ENCODE results near the gene PXN.

Gene PXN

DNA sequence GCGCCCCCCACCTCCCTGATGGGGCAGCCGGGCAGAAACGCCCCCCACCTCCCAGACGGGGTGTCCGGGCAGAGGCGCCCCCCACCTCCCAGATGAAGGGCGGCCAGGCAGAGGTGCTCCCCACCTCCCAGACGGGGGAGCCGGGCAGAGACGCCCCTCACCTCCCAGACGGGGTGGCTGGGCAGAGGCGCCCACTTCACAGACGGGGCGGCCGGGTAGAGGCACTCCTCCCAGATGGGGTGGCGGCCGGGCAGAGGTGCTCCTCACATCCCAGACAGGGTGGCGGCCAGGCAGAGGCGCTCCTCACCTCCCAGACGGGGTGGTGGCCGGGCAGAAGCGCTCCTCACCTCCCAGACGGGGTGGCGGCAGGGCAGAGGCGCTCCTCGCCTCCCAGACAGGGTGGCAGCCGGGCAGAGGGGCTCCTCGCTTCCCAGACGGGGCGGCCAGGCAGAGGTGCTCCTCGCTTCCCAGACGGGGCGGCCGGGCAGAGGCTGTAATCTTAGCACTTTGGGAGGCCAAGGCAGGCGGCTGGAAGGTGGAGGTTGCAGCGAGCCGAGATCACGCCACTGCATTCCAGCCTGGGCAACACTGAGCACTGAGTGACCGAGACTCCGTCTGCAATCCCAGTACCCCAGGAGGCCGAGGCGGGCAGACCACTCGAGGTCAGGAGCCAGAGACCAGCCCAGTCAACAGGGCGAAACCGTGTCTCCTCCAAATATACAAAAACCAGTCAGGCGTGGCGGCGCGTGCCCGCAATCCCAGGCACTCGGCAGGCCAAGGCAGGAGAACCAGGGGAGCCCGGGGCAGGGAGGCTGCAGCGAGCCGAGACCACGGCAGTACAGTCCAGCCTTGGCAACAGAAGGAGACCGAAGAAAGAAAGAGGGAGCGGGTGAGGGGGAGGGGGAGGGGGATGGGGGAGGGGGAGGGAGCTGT, 12.9 kb upstream of the PXN start:
- H3K36me3 ChIP-seq (ENCODE audit: insufficient read depth, low read length), result no peaks in the 10 kb centered on the region
- H3K4me3 ChIP-seq (ENCODE audit: low read length), result no peak overlapping the region
- no peak overlapping the region for H3K4me2 ChIP-seq (ENCODE audit: low read length)
- H3K9me3 ChIP-seq (replicated peaks; ENCODE audit: low read length), result no peaks in the 10 kb centered on the region
- H3K4me1 ChIP-seq (ENCODE audit: control insufficient read depth, insufficient read depth, low read length), result peaks cover 4% of the 10 kb centered on the region
- no peak overlapping the region for H3K9ac ChIP-seq (ENCODE audit: low read depth, low read length)
- H3K27me3 ChIP-seq (ENCODE audit: control insufficient read depth, insufficient read depth, low read length), result no peaks in the 10 kb centered on the region

DNA sequence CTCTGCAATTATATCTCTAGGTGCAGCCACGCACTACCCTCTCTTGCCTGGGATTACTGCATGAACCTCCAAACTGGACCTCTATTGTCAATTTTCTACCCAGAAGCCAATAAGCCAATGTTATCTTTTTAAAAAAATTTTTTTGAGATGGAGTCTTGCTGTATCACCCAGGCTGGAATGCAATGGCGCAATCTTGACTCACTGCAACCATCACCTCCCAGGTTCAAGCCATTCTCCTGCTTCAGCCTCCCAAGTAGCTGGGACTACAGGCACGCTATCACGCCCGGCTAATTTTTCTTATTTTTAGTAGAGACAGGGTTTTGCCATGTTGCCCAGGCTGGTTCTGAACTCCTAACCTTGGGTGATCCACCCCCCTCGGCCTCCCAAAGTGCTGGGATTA, 11.2 kb upstream of the PXN start:
- Histone ChIP-seq H3K9me3 (replicated peaks; ENCODE audit: low read length) (no peaks in the 10 kb centered on the region), H3K36me3 (ENCODE audit: insufficient read depth, low read length) (no peaks in the 10 kb centered on the region), H3K4me3 (ENCODE audit: low read length) (no peak overlapping the region), H3K4me1 (ENCODE audit: control insufficient read depth, insufficient read depth, low read length) (peaks cover 4% of the 10 kb centered on the region), H3K27me3 (ENCODE audit: control insufficient read depth, insufficient read depth, low read length) (no peaks in the 10 kb centered on the region), H3K4me2 (ENCODE audit: low read length) (no peak overlapping the region), H3K9ac (ENCODE audit: low read depth, low read length) (no peak overlapping the region)

DNA sequence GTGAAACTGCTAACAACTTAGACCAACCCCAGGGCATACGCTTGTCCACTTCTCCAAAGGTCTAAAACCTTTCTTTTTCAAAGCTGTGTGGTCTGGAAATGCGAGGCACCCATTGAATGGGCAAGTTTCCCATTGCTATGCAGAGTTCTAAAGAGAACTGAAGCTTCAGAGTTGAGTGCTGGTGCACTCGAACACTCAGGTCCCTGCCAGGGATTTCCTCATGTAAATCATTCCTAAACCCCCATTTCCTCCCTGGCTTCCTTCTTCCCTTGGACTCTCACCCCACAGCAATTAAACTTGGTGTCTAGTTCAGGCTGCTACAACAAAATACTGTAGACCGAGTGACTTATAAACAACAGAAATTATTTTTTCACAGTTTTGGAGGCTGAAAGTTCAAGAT, 2.2 kb upstream of the PXN start:
- peaks cover 8% of the 10 kb centered on the region for H3K4me1 ChIP-seq (ENCODE audit: control insufficient read depth, insufficient read depth, low read length)

DNA sequence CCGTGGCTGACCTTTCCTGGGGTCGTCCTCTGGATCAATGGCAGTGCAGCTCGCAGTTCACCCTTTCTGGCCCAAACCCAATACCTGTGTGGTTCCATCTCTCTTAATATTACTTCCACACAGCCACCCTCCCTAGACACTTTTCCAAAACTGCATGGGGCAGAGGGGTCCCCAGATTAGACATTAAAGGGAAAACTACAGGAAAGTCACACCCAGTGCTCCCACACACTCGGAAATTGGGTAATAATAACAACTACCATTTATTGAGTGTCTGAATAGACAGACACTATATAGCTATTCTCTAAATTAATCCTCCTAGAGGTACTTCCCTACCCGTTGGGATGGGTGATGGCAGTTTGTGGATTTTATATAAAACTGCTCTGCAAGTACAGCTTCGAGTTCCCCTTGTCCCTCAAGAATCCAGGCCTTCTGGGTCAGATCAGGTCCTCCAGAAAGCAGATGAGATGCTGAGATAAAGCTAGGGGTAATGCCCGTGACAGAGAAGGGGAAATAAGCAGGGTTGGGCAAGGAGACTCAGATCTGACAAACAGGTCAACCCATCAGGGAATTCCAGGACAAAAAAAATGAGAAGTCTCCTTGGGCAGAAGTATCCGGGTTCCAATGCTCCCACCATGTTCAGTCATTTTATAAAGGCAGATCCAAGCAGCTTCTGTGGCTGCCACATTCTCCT, 795 bp upstream of the PXN start:
- H3K4me3 ChIP-seq (ENCODE audit: low read length), result no peak overlapping the region
- H3K4me1 ChIP-seq (ENCODE audit: control insufficient read depth, insufficient read depth, low read length), result peaks cover 22% of the 10 kb centered on the region
- no peaks in the 10 kb centered on the region for H3K9me3 ChIP-seq (replicated peaks; ENCODE audit: low read length)
- no peak overlapping the region for H3K9ac ChIP-seq (ENCODE audit: low read depth, low read length)
- H3K4me2 ChIP-seq (ENCODE audit: low read length), result no peak overlapping the region
- peaks cover 33% of the 10 kb centered on the region for H3K36me3 ChIP-seq (ENCODE audit: insufficient read depth, low read length)
- no peaks in the 10 kb centered on the region for H3K27me3 ChIP-seq (ENCODE audit: control insufficient read depth, insufficient read depth, low read length)

More for the DNA sequence above, 2.2 kb upstream of the PXN start:
- H3K27me3 ChIP-seq (ENCODE audit: control insufficient read depth, insufficient read depth, low read length), result no peaks in the 10 kb centered on the region
- H3K4me2 ChIP-seq (ENCODE audit: low read length), result no peak overlapping the region
- H3K9me3 ChIP-seq (replicated peaks; ENCODE audit: low read length), result no peaks in the 10 kb centered on the region
- H3K9ac ChIP-seq (ENCODE audit: low read depth, low read length), result no peak overlapping the region
- H3K36me3 ChIP-seq (ENCODE audit: insufficient read depth, low read length), result peaks cover 22% of the 10 kb centered on the region
- H3K4me3 ChIP-seq (ENCODE audit: low read length), result no peak overlapping the region

DNA sequence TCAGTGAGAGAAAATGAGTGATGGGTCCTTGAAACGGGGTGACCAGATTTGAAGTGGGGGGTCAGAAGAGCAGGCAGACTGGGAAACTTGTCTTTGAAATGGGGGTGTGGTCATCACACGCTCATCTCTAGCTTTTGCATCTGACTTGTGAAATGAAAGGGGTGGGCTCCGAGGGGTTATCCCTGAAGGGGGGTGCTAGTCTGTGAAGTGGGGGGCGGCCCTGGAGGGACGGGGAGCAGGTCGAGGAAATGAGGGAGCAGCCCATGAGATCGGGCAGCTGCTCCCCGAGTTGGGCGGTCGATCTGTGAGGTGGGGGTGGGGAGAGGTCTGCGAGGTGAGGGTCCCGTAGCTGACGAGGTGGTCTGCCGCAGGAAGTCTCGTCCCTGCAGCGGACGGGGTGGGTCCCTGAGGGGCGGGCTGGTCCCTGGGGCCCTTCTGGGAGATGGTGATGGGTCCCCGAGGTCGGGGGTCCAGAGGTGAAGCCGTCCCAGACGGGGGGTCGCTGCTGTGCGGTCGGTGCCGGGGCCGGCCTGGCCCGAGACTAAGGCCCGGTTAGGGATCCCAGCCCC, 542 bp downstream of the PXN start:
- peaks cover 32% of the 10 kb centered on the region for H3K4me1 ChIP-seq (ENCODE audit: control insufficient read depth, insufficient read depth, low read length)
- H3K4me2 ChIP-seq (ENCODE audit: low read length), result peak overlapping the region; percentile 97
- peaks cover 42% of the 10 kb centered on the region for H3K36me3 ChIP-seq (ENCODE audit: insufficient read depth, low read length)
- peak overlapping the region; percentile 87 for H3K4me3 ChIP-seq (ENCODE audit: low read length)
- H3K9me3 ChIP-seq (replicated peaks; ENCODE audit: low read length), result no peaks in the 10 kb centered on the region
- peak overlapping the region; percentile 85 for H3K9ac ChIP-seq (ENCODE audit: low read depth, low read length)
- H3K27me3 ChIP-seq (ENCODE audit: control insufficient read depth, insufficient read depth, low read length), result no peaks in the 10 kb centered on the region

DNA sequence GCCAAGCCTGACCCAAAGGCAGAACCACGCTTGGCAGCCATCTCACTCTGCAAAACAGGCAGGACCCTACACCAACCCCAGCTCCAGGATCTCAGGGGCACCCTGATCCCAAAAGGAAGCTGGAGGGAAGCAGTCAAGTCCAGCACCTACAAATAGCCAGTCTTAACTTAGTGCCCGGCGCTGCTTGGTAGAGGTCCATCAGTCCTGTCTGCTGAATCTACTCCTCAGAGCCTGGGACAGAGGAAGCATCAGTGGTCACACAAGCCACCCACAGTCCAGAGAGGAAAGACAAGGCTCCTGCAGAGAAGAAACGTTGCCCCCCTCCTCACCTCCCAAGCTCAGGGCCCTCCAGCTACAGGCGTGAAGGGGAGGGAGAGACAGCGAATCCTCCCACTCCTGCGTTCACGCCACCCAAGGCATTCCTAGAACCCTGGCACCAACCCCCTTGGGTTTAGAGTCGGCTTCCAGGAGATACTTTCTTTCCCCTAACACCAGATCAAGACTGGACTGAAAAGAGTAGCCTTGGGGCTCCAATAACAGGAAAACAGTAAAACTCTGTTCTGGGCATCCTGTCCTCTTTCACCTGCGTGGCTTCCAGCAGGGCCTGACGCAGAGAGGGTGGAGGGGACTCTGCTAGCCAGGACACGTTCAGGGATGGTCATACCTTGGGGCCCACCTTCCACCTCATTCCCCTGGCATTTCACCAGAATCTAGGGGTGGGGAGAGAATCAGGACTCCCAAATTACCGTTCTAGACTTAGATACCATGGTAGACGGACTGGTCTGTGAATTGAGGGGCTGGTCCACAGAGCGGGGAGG, 1.2 kb downstream of the PXN start:
- H3K9ac ChIP-seq (ENCODE audit: low read depth, low read length), result peak overlapping the region; percentile 85
- no peaks in the 10 kb centered on the region for H3K9me3 ChIP-seq (replicated peaks; ENCODE audit: low read length)
- peaks cover 49% of the 10 kb centered on the region for H3K36me3 ChIP-seq (ENCODE audit: insufficient read depth, low read length)
- H3K27me3 ChIP-seq (ENCODE audit: control insufficient read depth, insufficient read depth, low read length), result no peaks in the 10 kb centered on the region
- H3K4me2 ChIP-seq (ENCODE audit: low read length), result peak overlapping the region; percentile 97
- H3K4me3 ChIP-seq (ENCODE audit: low read length), result peak overlapping the region; percentile 87
- peaks cover 39% of the 10 kb centered on the region for H3K4me1 ChIP-seq (ENCODE audit: control insufficient read depth, insufficient read depth, low read length)

DNA sequence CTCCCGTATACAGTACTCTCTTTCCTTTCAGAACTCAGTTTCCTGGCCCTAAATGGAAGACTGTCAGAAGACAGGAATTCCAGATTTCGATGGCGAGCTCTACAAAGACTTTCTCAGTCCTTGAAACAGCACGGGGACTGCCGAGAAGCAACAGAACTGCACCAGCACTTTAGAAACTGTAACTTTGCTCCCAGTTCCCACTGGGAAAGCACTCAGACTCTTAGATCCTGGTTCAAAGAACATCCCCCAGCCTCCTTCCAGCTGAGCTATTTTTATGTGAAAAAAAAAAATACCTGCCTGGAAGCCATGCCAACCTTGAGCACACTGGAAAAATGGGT, 1.8 kb downstream of the PXN start:
- Histone ChIP-seq H3K27me3 (ENCODE audit: control insufficient read depth, insufficient read depth, low read length) (no peaks in the 10 kb centered on the region), H3K4me2 (ENCODE audit: low read length) (peak overlapping the region; percentile 97)

DNA sequence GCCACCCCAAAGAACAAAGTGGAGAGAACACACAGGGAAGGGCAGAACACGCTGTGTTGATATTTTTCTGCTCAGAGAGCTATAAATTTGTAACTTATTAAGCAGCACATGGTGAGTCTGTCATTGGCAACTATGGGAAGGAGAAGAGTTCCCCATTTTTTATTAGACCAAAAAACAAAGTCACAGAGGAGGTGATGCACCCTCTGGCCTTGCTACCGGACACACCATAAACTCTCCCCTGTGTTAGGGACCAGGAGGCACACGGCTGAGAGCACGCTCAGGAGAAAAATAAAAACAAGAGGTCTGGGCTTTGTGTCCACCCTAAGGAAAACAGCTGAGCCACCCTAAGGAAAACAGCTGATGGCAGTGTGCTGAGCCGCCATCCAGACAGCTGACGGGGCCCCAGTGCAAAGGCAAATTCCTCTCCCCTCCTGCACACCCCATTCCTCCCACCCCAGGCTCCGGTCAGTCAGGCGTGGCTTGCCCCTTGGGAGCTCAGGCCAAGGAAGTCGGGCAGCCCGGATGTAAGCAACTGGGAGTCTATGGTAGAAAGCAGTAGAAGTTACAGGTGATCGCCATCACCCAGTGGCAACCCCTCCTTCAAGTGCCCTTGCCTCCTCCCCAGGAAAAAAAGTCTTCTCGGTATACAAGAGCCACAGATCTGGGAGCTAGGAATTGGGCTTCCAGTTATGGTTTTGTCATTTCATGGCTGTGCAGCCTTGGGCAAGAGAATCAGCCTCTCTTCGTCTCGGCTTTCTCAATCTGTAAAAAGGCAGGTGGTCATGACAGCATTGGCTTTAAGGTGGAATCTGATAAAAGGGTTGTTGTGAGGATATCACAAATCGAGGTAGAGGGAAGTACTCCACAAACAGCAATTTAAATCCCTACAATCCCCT, 2.4 kb downstream of the PXN start:
- H3K27me3 ChIP-seq (ENCODE audit: control insufficient read depth, insufficient read depth, low read length), result no peaks in the 10 kb centered on the region
- H3K36me3 ChIP-seq (ENCODE audit: insufficient read depth, low read length), result peaks cover 52% of the 10 kb centered on the region
- H3K9ac ChIP-seq (ENCODE audit: low read depth, low read length), result peak overlapping the region; percentile 85
- no peaks in the 10 kb centered on the region for H3K9me3 ChIP-seq (replicated peaks; ENCODE audit: low read length)
- peaks cover 49% of the 10 kb centered on the region for H3K4me1 ChIP-seq (ENCODE audit: control insufficient read depth, insufficient read depth, low read length)
- H3K4me2 ChIP-seq (ENCODE audit: low read length), result peak overlapping the region; percentile 97
- H3K4me3 ChIP-seq (ENCODE audit: low read length), result peak overlapping the region; percentile 87

More for the DNA sequence above, 1.8 kb downstream of the PXN start:
- Histone ChIP-seq H3K9me3 (replicated peaks; ENCODE audit: low read length) (no peaks in the 10 kb centered on the region), H3K36me3 (ENCODE audit: insufficient read depth, low read length) (peaks cover 49% of the 10 kb centered on the region), H3K4me1 (ENCODE audit: control insufficient read depth, insufficient read depth, low read length) (peaks cover 43% of the 10 kb centered on the region), H3K4me3 (ENCODE audit: low read length) (peak overlapping the region; percentile 87), H3K9ac (ENCODE audit: low read depth, low read length) (peak overlapping the region; percentile 85)

DNA sequence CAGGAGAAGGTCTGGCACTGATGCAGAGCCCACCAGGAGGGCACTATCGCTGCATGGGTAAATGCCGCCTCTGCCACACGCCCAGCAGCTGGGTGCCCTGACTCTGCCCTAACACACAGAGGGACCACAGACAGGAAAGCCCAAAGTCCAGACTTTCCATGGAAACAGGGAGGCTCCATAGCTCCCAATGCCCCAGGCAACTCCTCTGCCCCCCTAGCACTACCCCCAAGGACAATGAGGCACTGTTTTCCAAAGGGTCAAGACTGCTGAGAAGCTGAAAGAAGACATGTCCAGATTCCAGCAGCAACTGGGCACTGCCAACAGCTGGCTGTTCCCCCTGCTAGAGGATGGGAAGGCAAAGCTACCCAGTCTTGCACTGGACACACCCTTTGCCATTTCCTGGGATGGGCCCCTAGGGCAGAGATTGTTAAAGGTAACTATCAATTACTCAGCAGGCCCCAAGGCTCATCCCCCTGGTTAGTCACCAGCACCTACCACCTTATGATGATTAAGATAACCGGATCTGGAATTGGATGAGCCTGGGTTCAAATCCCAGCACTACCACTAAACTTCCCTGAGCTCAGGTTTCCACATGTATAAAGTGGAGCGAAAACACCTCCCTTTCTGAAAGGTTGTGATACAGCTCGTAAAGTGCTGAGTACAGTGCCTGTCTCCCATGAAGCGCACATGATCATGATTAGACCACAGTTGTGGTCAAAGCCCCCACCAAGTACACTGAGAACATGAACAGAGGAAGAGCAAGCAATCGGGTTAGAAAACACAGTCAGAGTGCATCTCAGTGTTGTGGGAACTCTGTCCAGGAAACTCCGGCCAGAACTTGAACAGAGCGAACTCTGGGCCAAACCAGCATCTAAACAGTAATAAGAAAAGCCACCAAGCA, 3.3 kb downstream of the PXN start:
- peaks cover 58% of the 10 kb centered on the region for H3K4me1 ChIP-seq (ENCODE audit: control insufficient read depth, insufficient read depth, low read length)
- H3K9ac ChIP-seq (ENCODE audit: low read depth, low read length), result peak overlapping the region; percentile 85
- peak overlapping the region; percentile 97 for H3K4me2 ChIP-seq (ENCODE audit: low read length)
- H3K36me3 ChIP-seq (ENCODE audit: insufficient read depth, low read length), result peaks cover 52% of the 10 kb centered on the region
- peak overlapping the region; percentile 87 for H3K4me3 ChIP-seq (ENCODE audit: low read length)
- no peaks in the 10 kb centered on the region for H3K9me3 ChIP-seq (replicated peaks; ENCODE audit: low read length)
- no peaks in the 10 kb centered on the region for H3K27me3 ChIP-seq (ENCODE audit: control insufficient read depth, insufficient read depth, low read length)

DNA sequence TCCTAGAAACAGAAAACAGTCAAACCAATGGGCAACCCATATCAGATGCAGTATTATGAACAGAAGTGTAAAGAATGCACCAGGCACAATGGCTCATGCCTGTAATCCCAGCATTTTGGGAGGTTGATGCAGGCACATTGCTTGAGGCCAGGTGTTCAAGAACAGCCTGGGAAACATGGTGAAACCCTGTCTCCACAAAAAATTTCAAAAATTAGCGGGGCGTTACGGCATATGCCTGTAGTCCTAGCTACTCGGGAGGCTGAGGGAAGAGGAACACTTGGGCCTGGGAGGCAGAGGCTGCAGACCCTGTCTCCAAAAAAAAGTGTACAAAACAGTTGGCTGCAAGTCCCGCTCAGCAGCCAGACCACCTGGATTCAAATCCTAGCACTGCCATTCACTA, 4.9 kb downstream of the PXN start:
- Histone ChIP-seq H3K9me3 (replicated peaks; ENCODE audit: low read length) (no peaks in the 10 kb centered on the region), H3K9ac (ENCODE audit: low read depth, low read length) (no peak overlapping the region), H3K4me1 (ENCODE audit: control insufficient read depth, insufficient read depth, low read length) (peaks cover 71% of the 10 kb centered on the region), H3K4me3 (ENCODE audit: low read length) (no peak overlapping the region), H3K4me2 (ENCODE audit: low read length) (peak overlapping the region; percentile 32), H3K27me3 (ENCODE audit: control insufficient read depth, insufficient read depth, low read length) (no peaks in the 10 kb centered on the region), H3K36me3 (ENCODE audit: insufficient read depth, low read length) (peaks cover 56% of the 10 kb centered on the region)
